Measurements from ENCODE around the gene PSKH1.

The PSKH1 gene

DNA sequence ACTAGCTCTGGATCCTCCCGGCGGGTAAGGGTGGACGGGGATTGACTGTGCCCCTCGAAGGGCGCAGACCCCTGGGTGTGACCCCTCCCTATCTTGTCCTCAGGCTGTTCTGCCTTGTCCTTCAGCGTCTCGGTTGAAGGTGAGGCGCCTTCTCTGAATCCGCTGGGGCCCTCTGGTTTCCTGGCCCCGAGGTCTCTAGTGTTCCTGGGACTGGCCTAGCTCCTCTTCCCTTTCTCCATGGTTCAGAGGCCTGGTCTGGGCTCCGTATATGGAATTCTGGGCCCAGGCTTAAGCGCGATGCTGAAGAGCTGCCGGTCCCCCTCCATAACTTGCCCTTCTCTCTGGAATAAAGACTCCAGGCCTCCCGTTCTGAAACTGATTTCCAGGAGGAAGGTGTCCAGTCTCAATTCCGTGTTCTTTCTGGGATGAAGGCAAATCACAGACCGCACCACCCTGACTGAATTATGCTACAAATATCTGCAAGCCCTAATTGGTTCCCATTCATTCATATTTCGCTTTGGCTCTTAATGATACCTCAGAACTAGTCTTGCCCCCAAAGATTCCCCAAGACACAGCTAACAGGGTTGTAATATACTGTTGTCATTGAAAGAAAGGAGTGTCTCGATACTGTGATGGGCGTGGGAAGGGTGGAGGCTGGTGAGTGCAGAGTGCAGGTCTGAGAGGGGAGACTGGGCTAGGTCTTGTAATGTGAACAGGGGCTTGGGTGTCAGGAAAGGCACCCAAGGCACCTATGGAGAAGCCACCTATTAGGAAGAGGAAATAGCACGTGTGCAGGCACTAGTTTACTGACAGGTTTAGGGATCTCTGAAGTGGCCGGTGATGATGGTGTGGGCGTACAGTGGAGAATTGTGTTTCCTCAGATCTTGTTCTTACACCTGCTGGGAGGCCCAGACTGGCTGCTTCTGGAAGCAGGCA lies 19.4 kb upstream of the PSKH1 start:
- intact Hi-C loops (cut with micrococcal nuclease) = loop anchor here (2.0 to 10.0 kb wide), 2 partner anchors 27 to 61 kb away; partner anchors contain the start of genes CENPT, CTRL, NUTF2 and PSMB10

DNA sequence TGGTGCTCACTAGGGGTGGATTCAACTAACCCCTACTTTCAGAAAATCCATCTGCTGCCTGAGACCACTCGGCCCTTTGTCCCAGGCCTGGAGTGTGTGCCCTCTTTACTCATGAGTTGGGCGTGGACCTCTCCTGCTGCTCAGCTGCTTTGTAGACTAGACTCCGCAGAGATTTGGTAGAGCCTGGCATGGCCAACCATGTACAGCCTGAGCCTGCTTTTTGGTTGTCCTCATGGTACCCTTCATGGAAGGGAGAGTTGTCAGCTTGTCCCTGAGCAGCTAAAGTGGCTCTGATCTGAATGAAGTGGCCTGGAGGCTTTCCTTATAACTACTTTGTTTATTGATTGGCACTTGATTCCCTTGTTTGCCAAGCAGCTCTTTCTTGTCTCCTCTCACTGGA lies 18.7 kb upstream of the PSKH1 start:
- peak overlapping the region; percentile 86 for H3K27ac Mint-ChIP-seq
- no peaks in the 10 kb centered on the region for H3K9me3 Mint-ChIP-seq
- intact Hi-C loops (cut with micrococcal nuclease) = loop anchor here (10.0 kb wide), 1 partner anchor 60 kb away; the partner anchor contains the start of genes CTRL and PSMB10
- H3K4me1 Mint-ChIP-seq (ENCODE audit: low read depth) = peaks cover 66% of the 10 kb centered on the region
- H3K36me3 Mint-ChIP-seq (ENCODE audit: low read depth) = peaks cover 79% of the 10 kb centered on the region
- H3K27me3 Mint-ChIP-seq = no peaks in the 10 kb centered on the region
- H3K4me3 Mint-ChIP-seq = peak overlapping the region; percentile 90

More for the DNA sequence above, 19.4 kb upstream of the PSKH1 start:
- Mint-ChIP-seq H3K4me1 (ENCODE audit: low read depth) (peaks cover 66% of the 10 kb centered on the region), H3K4me3 (peak overlapping the region; percentile 90), H3K27ac (peak overlapping the region; percentile 86), H3K9me3 (no peaks in the 10 kb centered on the region), H3K36me3 (ENCODE audit: low read depth) (peaks cover 79% of the 10 kb centered on the region), H3K27me3 (no peaks in the 10 kb centered on the region)

DNA sequence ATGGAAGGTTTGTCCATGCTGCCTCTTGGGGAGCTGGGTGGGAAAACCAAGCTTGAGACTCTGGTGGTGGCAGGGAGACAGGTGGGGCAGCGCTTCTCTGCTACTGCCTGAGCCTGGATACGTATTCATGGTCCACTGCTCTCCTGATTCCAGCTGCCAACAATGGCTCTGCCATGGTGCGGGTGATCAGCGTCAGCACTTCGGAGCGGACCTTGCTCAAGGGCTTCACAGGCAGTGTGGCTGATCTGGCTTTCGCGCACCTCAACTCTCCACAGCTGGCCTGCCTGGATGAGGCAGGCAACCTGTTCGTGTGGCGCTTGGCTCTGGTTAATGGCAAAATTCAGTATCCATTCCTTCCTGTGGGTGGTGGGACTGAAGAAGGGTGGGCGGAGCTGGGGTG lies 16.0 kb upstream of the PSKH1 start:
- Mint-ChIP-seq H3K4me1 (ENCODE audit: low read depth) (peaks cover 49% of the 10 kb centered on the region), H3K36me3 (ENCODE audit: low read depth) (peaks cover 82% of the 10 kb centered on the region), H3K4me3 (no peak overlapping the region), H3K27me3 (no peaks in the 10 kb centered on the region), H3K9me3 (no peaks in the 10 kb centered on the region), H3K27ac (no peak overlapping the region)
- intact Hi-C loops (cut with micrococcal nuclease) = loop anchor here (10.0 kb wide), 1 partner anchor 58 kb away; the partner anchor contains the start of genes CTRL and PSMB10

DNA sequence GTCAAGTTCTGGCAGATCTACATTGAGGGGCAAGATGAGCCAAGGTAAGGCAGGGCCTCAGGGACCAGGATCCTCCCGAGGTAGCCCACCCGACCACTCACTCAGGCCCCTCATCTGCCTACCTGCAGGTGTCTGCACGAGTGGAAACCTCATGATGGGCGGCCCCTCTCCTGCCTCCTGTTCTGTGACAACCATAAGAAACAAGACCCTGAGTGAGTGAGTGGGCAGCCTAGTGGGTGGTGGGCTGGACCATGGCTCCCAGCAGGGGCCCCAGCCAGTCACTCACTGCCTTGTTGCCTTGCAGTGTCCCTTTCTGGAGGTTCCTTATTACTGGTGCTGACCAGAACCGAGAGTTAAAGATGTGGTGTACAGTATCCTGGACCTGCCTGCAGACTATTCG lies 14.8 kb upstream of the PSKH1 start:
- H3K27ac Mint-ChIP-seq = no peak overlapping the region
- peaks cover 46% of the 10 kb centered on the region for H3K4me1 Mint-ChIP-seq (ENCODE audit: low read depth)
- H3K36me3 Mint-ChIP-seq (ENCODE audit: low read depth) = peaks cover 88% of the 10 kb centered on the region
- H3K9me3 Mint-ChIP-seq = no peaks in the 10 kb centered on the region
- no peak overlapping the region for H3K4me3 Mint-ChIP-seq
- H3K27me3 Mint-ChIP-seq = no peaks in the 10 kb centered on the region
- intact Hi-C loops (cut with micrococcal nuclease) = loop anchor here (10.0 kb wide), 1 partner anchor 57 kb away; the partner anchor contains the start of genes CTRL and PSMB10

DNA sequence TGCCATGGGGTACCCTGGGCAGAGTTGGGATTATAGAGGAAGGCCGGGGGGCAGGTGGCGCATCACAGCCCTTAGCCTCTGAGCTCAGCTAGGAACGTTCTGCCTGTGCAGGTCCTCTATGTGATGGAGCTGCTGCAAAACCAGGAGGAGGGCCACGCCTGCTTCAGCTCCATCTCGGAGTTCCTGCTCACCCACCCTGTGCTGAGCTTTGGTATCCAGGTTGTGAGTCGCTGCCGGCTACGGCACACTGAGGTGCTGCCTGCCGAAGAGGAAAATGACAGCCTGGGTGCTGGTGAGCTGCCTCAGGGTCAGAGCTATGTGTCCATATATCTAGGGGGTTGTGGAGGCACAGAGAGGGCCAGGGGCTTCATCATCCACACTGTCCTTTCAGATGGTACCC lies 14.2 kb upstream of the PSKH1 start:
- no peaks in the 10 kb centered on the region for H3K9me3 Mint-ChIP-seq
- H3K36me3 Mint-ChIP-seq (ENCODE audit: low read depth) = peaks cover 88% of the 10 kb centered on the region
- peaks cover 43% of the 10 kb centered on the region for H3K4me1 Mint-ChIP-seq (ENCODE audit: low read depth)
- no peak overlapping the region for H3K4me3 Mint-ChIP-seq
- intact Hi-C loops (cut with micrococcal nuclease) = loop anchor here (10.0 kb wide), 1 partner anchor 56 kb away; the partner anchor contains the start of genes CTRL and PSMB10
- no peaks in the 10 kb centered on the region for H3K27me3 Mint-ChIP-seq
- no peak overlapping the region for H3K27ac Mint-ChIP-seq

DNA sequence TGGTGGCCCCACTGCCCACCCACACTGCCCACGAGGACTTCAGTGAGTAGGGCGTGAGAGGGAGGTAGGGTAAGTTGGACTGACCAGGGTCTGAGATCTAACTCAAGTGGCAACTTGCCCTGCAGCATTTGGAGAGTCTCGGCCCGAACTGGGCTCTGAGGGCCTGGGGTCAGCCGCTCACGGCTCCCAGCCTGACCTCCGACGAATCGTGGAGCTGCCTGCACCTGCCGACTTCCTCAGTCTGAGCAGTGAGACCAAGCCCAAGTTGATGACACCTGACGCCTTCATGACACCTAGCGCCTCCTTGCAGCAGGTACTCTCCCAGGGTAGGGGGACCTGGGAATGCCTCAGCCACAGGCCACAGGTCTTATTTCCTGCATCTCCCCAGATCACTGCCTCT lies 13.6 kb upstream of the PSKH1 start:
- peaks cover 36% of the 10 kb centered on the region for H3K4me1 Mint-ChIP-seq (ENCODE audit: low read depth)
- no peak overlapping the region for H3K27ac Mint-ChIP-seq
- H3K9me3 Mint-ChIP-seq = no peaks in the 10 kb centered on the region
- H3K27me3 Mint-ChIP-seq = no peaks in the 10 kb centered on the region
- intact Hi-C loops (cut with micrococcal nuclease) = loop anchor here (10.0 kb wide), 1 partner anchor 55 kb away; the partner anchor contains the start of genes CTRL and PSMB10
- peaks cover 94% of the 10 kb centered on the region for H3K36me3 Mint-ChIP-seq (ENCODE audit: low read depth)
- H3K4me3 Mint-ChIP-seq = no peak overlapping the region

DNA sequence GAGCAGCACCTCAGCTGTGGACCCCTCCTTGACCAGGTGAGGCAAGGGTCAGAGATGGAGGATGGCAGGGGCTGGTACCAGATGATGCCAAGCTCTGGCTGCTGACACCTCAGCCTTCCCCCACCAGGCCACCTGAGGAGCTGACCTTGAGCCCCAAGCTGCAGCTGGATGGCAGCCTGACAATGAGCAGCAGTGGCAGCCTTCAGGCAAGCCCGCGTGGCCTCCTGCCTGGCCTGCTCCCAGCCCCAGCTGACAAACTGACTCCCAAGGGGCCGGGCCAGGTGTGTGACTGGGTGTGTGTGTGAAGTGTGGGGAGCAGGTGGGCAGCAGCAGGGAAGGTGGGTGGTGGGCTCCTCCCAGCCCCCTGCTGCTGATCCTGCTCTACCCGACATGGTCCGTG lies 13.1 kb upstream of the PSKH1 start:
- no peak overlapping the region for H3K4me3 Mint-ChIP-seq
- H3K9me3 Mint-ChIP-seq = no peaks in the 10 kb centered on the region
- H3K4me1 Mint-ChIP-seq (ENCODE audit: low read depth) = peaks cover 32% of the 10 kb centered on the region
- H3K27ac Mint-ChIP-seq = no peak overlapping the region
- intact Hi-C loops (cut with micrococcal nuclease) = loop anchor here (10.0 kb wide), 1 partner anchor 55 kb away; the partner anchor contains the start of genes CTRL and PSMB10
- H3K27me3 Mint-ChIP-seq = no peaks in the 10 kb centered on the region
- peaks cover 99% of the 10 kb centered on the region for H3K36me3 Mint-ChIP-seq (ENCODE audit: low read depth)

DNA sequence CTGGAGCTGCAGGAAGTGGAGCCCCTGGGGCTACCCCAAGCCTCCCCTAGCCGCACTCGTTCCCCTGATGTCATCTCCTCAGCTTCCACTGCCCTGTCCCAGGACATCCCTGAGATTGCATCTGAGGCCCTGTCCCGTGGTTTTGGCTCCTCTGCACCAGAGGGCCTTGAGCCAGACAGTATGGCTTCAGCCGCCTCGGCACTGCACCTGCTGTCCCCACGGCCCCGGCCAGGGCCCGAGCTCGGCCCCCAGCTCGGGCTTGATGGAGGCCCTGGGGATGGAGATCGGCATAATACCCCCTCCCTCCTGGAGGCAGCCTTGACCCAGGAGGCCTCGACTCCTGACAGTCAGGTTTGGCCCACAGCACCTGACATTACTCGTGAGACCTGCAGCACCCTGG lies 12.5 kb upstream of the PSKH1 start:
- Mint-ChIP-seq H3K4me3 (no peak overlapping the region), H3K27ac (no peak overlapping the region), H3K4me1 (ENCODE audit: low read depth) (peaks cover 25% of the 10 kb centered on the region), H3K9me3 (no peaks in the 10 kb centered on the region), H3K27me3 (no peaks in the 10 kb centered on the region), H3K36me3 (ENCODE audit: low read depth) (peaks cover 98% of the 10 kb centered on the region)
- intact Hi-C loops (cut with micrococcal nuclease) = no loop called here

DNA sequence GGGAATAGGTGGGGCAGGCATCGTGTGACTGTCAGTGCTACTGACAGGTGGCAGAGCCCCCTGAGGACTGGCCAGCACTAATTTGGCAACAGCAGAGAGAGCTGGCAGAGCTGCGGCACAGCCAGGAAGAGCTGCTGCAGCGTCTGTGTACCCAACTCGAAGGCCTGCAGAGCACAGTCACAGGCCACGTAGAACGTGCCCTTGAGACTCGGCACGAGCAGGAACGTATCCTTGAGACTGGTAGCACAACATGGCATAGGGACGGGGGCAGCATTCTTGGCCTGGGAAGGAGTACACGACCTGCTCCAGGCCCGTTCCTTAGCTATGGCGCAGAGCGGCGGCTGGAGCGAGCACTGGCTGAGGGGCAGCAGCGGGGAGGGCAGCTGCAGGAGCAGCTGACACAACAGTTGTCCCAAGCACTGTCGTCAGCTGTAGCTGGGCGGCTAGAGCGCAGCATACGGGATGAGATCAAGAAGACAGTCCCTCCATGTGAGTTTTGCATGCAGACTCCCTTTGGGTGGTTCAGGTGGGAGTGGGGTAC lies 11.4 kb upstream of the PSKH1 start:
- intact Hi-C loops (cut with micrococcal nuclease) = no loop called here
- H3K4me3 Mint-ChIP-seq = no peak overlapping the region
- H3K27ac Mint-ChIP-seq = no peak overlapping the region
- peaks cover 98% of the 10 kb centered on the region for H3K36me3 Mint-ChIP-seq (ENCODE audit: low read depth)
- peaks cover 19% of the 10 kb centered on the region for H3K4me1 Mint-ChIP-seq (ENCODE audit: low read depth)
- no peaks in the 10 kb centered on the region for H3K27me3 Mint-ChIP-seq
- no peaks in the 10 kb centered on the region for H3K9me3 Mint-ChIP-seq

DNA sequence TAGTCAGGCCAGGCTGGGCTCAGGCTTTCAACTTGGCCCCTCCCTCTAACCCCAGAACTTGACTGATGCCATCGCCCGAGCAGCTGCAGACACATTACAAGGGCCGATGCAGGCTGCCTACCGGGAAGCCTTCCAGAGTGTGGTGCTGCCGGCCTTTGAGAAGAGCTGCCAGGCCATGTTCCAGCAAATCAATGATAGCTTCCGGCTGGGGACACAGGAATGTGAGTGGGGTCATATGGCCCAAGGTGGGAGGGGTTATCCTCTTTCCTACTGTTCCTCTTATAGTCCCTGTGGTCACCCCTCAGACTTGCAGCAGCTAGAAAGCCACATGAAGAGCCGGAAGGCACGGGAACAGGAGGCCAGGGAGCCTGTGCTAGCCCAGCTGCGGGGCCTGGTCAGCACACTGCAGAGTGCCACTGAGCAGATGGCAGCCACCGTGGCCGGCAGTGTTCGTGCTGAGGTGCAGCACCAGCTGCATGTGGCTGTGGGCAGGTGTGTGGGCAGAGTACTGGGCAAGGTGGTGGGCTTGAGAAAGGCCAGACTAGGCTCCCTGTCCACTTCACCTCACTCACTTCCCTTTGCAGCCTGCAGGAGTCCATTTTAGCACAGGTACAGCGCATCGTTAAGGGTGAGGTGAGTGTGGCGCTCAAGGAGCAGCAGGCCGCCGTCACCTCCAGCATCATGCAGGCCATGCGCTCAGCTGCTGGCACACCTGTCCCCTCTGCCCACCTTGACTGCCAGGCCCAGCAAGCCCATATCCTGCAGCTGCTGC lies 10.5 kb upstream of the PSKH1 start:
- Mint-ChIP-seq H3K36me3 (ENCODE audit: low read depth) (peaks cover 98% of the 10 kb centered on the region), H3K4me3 (no peak overlapping the region), H3K9me3 (no peaks in the 10 kb centered on the region), H3K4me1 (ENCODE audit: low read depth) (peaks cover 11% of the 10 kb centered on the region), H3K27ac (no peak overlapping the region), H3K27me3 (no peaks in the 10 kb centered on the region)
- intact Hi-C loops (cut with micrococcal nuclease) = no loop called here

DNA sequence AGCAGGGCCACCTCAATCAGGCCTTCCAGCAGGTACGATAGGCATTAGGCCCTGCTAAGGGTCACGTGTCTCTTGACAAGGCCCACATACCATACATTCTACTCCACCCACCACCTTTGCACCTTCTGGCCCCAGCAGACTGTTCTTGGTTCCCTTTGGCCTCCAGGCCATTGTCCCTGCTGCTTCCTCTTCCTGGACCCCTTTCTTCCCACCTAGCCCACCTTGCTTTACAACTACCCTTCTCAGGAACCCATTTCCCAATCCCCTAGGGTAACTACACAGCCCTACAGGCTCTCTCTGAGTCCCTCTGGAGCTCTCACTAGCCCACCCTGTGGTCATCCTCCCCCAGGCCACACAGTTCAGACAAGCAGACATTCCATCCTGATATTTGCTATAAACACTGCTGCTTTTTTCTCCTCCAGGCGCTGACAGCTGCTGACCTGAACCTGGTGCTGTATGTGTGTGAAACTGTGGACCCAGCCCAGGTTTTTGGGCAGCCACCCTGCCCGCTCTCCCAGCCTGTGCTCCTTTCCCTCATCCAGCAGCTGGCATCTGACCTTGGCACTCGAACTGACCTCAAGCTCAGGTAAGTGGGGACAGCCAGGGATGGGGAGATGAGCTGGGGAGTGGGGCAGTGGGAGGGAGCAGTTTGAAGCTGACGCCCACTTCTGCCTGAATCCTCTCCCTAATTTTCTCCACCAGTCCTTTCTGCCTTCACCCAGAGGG lies 9.7 kb upstream of the PSKH1 start:
- H3K36me3 Mint-ChIP-seq (ENCODE audit: low read depth) = peaks cover 93% of the 10 kb centered on the region
- no peak overlapping the region for H3K4me3 Mint-ChIP-seq
- H3K4me1 Mint-ChIP-seq (ENCODE audit: low read depth) = peaks cover 6% of the 10 kb centered on the region
- intact Hi-C loops (cut with micrococcal nuclease) = no loop called here
- H3K9me3 Mint-ChIP-seq = no peaks in the 10 kb centered on the region
- no peaks in the 10 kb centered on the region for H3K27me3 Mint-ChIP-seq
- H3K27ac Mint-ChIP-seq = no peak overlapping the region

DNA sequence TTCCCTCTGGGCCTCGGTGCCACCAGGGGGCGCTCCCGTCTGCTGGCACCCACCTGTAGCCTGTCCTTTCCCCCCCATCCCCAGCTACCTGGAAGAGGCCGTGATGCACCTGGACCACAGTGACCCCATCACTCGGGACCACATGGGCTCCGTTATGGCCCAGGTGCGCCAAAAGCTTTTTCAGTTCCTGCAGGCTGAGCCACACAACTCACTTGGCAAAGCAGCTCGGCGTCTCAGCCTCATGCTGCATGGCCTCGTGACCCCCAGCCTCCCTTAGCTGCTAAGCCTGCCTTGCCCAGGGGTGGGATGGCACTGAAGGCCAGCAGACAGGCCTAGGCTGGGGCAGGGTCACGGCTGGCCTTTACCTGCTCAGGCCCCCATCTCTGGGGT lies 9.2 kb upstream of the PSKH1 start:
- no peak overlapping the region for H3K27ac Mint-ChIP-seq
- H3K36me3 Mint-ChIP-seq (ENCODE audit: low read depth) = peaks cover 88% of the 10 kb centered on the region
- no peaks in the 10 kb centered on the region for H3K27me3 Mint-ChIP-seq
- H3K4me3 Mint-ChIP-seq = no peak overlapping the region
- intact Hi-C loops (cut with micrococcal nuclease) = no loop called here
- H3K4me1 Mint-ChIP-seq (ENCODE audit: low read depth) = peaks cover 6% of the 10 kb centered on the region
- no peaks in the 10 kb centered on the region for H3K9me3 Mint-ChIP-seq

DNA sequence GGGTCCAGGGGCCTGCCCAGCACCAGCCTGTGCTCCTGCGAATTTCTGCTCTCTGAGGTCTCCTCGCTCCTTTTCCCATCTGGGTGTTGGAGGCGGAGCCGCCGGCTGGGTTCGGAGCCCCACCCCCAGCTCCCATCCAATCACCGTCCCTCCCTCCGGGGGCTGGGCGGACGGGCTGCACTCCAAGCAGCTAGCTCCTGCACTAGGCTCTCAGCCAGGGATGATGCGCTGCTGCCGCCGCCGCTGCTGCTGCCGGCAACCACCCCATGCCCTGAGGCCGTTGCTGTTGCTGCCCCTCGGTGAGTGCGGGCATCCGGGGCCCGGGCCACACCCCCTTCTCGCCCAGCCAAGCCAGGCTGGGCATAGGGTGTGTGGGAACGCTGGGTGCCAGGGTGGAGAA lies 8.4 kb upstream of the PSKH1 start, which contains the start of gene NRN1L:
Gene NRN1L (plus strand): TSS at position 202 of the 400 bp plus-strand sequence. CDS start 19 bp downstream, at position 221.
- Mint-ChIP-seq H3K27me3 (no peaks in the 10 kb centered on the region), H3K4me3 (no peak within 1 kb of the TSS), H3K27ac (no peak within 1 kb of the TSS), H3K4me1 (ENCODE audit: low read depth) (peaks cover 6% of the 10 kb centered on the region), H3K9me3 (no peaks in the 10 kb centered on the region), H3K36me3 (ENCODE audit: low read depth) (peaks cover 79% of the 10 kb centered on the region)
- intact Hi-C loops (cut with micrococcal nuclease) = no loop called here
